ENCODE results near the gene PHLPP2.

The PHLPP2 gene

DNA sequence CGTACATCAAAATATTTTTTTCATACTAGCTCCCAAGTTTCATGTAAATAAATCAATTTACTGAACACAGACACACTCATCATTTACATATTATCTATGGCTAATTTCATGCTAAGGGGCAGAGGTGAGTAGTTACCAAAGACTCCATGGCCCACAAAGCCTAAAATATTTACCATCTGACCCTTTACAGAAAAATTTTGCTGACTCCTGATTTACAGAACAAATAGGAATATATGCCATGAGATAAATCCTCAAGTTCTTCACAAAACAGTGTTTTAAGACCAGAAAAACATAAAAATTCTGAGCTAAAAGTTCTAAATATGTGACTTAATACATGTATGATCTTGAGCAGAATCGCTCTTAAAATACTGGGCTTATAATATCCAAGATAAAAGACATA, 36.6 kb upstream of the PHLPP2 start:
- TF ChIP-seq, protein P1, sequence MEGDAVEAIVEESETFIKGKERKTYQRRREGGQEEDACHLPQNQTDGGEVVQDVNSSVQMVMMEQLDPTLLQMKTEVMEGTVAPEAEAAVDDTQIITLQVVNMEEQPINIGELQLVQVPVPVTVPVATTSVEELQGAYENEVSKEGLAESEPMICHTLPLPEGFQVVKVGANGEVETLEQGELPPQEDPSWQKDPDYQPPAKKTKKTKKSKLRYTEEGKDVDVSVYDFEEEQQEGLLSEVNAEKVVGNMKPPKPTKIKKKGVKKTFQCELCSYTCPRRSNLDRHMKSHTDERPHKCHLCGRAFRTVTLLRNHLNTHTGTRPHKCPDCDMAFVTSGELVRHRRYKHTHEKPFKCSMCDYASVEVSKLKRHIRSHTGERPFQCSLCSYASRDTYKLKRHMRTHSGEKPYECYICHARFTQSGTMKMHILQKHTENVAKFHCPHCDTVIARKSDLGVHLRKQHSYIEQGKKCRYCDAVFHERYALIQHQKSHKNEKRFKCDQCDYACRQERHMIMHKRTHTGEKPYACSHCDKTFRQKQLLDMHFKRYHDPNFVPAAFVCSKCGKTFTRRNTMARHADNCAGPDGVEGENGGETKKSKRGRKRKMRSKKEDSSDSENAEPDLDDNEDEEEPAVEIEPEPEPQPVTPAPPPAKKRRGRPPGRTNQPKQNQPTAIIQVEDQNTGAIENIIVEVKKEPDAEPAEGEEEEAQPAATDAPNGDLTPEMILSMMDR (IDR thresholded peaks at IDR 0.05; ENCODE audit: unreplicated experiment in 3 of 3) = no peak
- H3K27me3 Mint-ChIP-seq (ENCODE audit: low read depth) = no peaks in the 10 kb centered on the region
- no peaks in the 10 kb centered on the region for H3K4me1 Mint-ChIP-seq
- H3K27ac Mint-ChIP-seq = no peak overlapping the region
- no peaks in the 10 kb centered on the region for H3K9me3 Mint-ChIP-seq
- no peak overlapping the region for H3K4me3 Mint-ChIP-seq
- peaks cover 59% of the 10 kb centered on the region for H3K36me3 Mint-ChIP-seq (ENCODE audit: low read depth)

DNA sequence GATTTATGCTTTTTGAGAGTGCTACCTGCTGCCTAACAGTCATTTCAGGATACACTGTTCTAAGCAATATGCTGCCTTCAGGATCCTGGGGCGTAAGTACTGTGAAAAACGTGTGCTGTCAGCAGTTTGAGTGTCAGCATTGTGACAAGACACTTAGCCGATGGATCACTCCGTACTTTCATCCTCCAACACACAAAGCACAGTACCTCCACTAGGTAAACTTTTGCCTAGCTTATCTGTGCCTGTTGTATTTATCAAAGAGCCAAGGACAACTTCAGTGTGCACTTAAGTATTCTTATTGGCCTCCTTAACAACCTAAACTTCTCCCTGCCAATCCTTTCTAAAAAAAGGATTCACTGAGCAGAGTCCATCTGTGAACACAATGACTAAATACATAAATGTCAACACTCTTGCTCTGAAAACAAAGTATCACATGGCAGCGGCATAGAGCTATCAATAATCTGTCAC, 33.8 kb upstream of the PHLPP2 start:
- H3K4me3 Mint-ChIP-seq = no peak overlapping the region
- TF ChIP-seq, protein P1 (IDR thresholded peaks at IDR 0.05; ENCODE audit: unreplicated experiment in 3 of 3) = no peak
- H3K4me1 Mint-ChIP-seq = no peaks in the 10 kb centered on the region
- no peaks in the 10 kb centered on the region for H3K9me3 Mint-ChIP-seq
- H3K27ac Mint-ChIP-seq = no peak overlapping the region
- peaks cover 71% of the 10 kb centered on the region for H3K36me3 Mint-ChIP-seq (ENCODE audit: low read depth)
- no peaks in the 10 kb centered on the region for H3K27me3 Mint-ChIP-seq (ENCODE audit: low read depth)

DNA sequence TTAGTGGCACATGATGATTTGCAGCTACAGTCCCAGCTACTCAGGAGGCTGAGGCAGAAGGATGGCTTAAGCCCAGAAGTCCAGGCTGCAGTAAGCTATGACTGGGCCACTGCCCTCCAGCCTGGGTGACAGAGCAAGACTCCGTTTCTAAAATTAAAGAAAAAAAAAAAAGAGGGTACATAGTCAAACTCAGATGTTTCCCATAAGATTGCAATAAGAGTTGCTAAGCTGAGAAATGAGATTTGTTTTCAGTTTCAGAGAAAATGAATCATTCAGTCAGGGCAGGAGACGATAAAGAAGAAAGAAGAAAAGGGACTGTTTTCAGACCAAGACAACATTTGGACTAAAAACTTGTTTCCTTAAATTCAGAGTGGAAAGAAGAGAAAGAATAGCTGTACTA, 30.2 kb upstream of the PHLPP2 start:
- TF ChIP-seq, protein P1 (IDR thresholded peaks at IDR 0.05; ENCODE audit: unreplicated experiment in 3 of 3) = no peak
- Mint-ChIP-seq H3K36me3 (ENCODE audit: low read depth) (peaks cover 70% of the 10 kb centered on the region), H3K4me1 (no peaks in the 10 kb centered on the region), H3K4me3 (no peak overlapping the region), H3K9me3 (no peaks in the 10 kb centered on the region), H3K27me3 (ENCODE audit: low read depth) (no peaks in the 10 kb centered on the region), H3K27ac (no peak overlapping the region)

DNA sequence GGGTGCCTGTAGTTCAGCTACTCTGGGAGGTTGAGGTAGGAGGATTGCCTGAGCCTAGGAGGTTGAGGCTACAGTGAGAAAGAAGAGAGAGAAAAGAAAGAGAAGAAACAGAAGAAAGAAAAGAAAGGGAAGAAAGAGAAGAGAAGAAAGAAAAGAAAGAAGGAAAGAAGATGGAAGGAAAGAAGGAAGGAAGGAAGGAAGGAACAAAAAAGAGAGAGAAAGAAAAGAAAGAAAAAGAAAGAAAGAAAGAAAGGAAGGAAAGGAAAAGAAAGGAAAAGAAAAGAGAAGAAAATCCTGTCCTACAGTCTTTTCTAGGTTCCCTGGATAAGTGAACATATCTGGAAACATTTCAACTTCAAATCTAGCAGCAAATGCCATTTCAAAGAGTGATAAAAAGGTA, 29.6 kb upstream of the PHLPP2 start:
- no peak overlapping the region for H3K27ac Mint-ChIP-seq
- H3K4me1 Mint-ChIP-seq = no peaks in the 10 kb centered on the region
- H3K4me3 Mint-ChIP-seq = no peak overlapping the region
- peaks cover 72% of the 10 kb centered on the region for H3K36me3 Mint-ChIP-seq (ENCODE audit: low read depth)
- H3K27me3 Mint-ChIP-seq (ENCODE audit: low read depth) = no peaks in the 10 kb centered on the region
- TF ChIP-seq, protein P1 (IDR thresholded peaks at IDR 0.05; ENCODE audit: unreplicated experiment in 3 of 3) = no peak
- H3K9me3 Mint-ChIP-seq = no peaks in the 10 kb centered on the region

DNA sequence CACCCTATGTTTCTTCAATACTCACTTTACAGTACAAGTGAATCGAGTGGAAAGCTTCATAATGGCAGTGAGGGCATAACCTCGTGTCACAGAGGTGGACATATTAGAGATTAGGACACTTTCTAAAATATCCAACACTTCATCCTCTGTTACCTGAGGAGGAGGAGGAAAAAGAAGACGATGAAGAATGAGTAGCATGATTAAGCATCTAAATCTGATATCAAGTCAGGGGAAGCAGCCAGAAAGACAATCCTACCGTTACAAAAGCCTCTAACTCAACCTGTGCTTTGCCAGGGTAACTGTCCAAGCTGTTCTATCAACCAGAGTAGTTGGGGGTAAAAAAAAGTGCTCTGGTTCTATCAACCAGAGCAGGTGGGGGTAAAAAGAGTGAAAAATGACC, 23.7 kb upstream of the PHLPP2 start:
- H3K36me3 Mint-ChIP-seq (ENCODE audit: low read depth) = peaks cover 67% of the 10 kb centered on the region
- H3K9me3 Mint-ChIP-seq = no peaks in the 10 kb centered on the region
- H3K27ac Mint-ChIP-seq = no peak overlapping the region
- no peak overlapping the region for H3K4me3 Mint-ChIP-seq
- TF ChIP-seq, protein P1 (IDR thresholded peaks at IDR 0.05; ENCODE audit: unreplicated experiment in 3 of 3) = no peak
- H3K4me1 Mint-ChIP-seq = no peaks in the 10 kb centered on the region
- no peaks in the 10 kb centered on the region for H3K27me3 Mint-ChIP-seq (ENCODE audit: low read depth)

DNA sequence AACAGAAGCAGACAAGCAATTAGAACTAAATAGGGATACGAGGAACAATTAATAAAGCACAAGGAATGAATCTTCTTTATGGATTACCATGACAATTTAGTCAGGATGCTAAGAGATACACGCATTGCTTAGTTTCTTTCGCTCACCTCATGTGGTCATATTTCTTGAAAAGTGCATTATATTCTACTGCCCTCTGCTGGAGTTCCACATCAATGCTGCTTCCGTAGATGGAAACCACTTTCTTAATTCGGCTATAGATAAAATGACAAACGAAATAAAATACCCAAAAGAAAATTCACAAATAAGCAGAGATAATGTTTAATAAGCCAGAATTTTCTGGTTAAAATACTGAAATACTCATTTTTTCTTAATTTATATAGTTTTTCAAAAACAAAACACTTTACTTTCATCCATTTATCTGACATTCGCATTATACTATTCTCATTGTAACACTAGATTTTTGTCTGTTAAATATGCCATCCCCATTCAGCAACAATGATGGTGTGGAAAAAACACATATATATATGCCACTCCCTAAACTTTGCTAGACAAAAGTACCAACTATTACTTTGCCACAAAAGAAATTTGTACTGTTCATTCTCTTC, 22.0 kb upstream of the PHLPP2 start:
- no peaks in the 10 kb centered on the region for H3K9me3 Mint-ChIP-seq
- no peak overlapping the region for H3K4me3 Mint-ChIP-seq
- no peak overlapping the region for H3K27ac Mint-ChIP-seq
- H3K36me3 Mint-ChIP-seq (ENCODE audit: low read depth) = peaks cover 63% of the 10 kb centered on the region
- H3K27me3 Mint-ChIP-seq (ENCODE audit: low read depth) = no peaks in the 10 kb centered on the region
- TF ChIP-seq, protein P1 (IDR thresholded peaks at IDR 0.05; ENCODE audit: unreplicated experiment in 3 of 3) = peak; percentile 58 to 70 (median 64)
- no peaks in the 10 kb centered on the region for H3K4me1 Mint-ChIP-seq
